AG04449 (cell line): ENCODE data around the gene FANCC.

Experiments
- CTCF ChIA-PET: fragments of 350-600 bp; formaldehyde crosslinking; extraction: SDS; loops from one replicate; lab custom pipeline; 2021; ENCODE audit warnings: antibody characterized with exemption; lab: Yijun Ruan, JAX
- POLR2A ChIA-PET: fragments of 400-600, 350-600 bp; formaldehyde crosslinking; extraction: SDS; loops from one replicate; lab custom pipeline; 2020; ENCODE audit warnings: antibody characterized with exemption, inconsistent platforms; lab: Yijun Ruan, JAX
- DNase-seq: peaks from one replicate; pipeline ENCODE4 v3.0.0-alpha.2; 2010; ENCODE audit warnings: low read depth, low spot score
- H3K4me3 ChIP-seq: 2 replicates; pipeline ENCODE4 v1.5.1; 2011; ENCODE audit warnings: low read depth, mild to moderate bottlenecking, control low read depth, low read length
- TF ChIP-seq, protein P1 (sequence below): IDR thresholded peaks from one replicate; pipeline ENCODE4 v1.5.1; 2011; ENCODE audit warnings: mild to moderate bottlenecking, moderate library complexity, low read length, control low read depth, inconsistent platforms; ENCODE audit not compliant: insufficient read depth; ENCODE audit errors: missing control alignments

Gene FANCC

DNA sequence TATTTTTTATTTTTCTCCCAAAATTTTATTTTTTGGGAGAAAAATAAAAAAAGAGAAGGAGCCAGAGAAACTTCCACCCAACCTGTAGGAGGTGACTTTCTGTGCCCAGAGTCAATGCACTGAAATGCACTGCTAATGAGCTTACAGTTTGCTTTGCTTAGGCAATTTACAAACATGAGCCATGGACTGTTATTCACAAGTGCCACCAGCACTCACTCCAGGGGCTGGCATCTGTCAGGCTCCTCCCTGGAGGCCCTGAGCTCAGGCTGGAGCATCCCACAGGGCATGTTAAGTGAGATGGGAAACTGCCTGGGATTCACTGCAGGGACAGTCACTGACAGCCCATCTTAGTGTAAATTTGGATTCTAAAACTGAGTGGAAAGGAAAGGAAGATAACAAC, 74.9 kb downstream of the FANCC start:
- no peak overlapping the region for H3K4me3 ChIP-seq
- DNase-seq = no peak
- CTCF ChIA-PET = interaction anchor here (1.7 to 1.8 kb wide), 2 partner anchors 22 to 62 kb away, joined by 4 to 6 read pairs; no protein-coding TSS in a partner anchor
- POLR2A ChIA-PET = no interaction called here
- TF ChIP-seq, protein P1, sequence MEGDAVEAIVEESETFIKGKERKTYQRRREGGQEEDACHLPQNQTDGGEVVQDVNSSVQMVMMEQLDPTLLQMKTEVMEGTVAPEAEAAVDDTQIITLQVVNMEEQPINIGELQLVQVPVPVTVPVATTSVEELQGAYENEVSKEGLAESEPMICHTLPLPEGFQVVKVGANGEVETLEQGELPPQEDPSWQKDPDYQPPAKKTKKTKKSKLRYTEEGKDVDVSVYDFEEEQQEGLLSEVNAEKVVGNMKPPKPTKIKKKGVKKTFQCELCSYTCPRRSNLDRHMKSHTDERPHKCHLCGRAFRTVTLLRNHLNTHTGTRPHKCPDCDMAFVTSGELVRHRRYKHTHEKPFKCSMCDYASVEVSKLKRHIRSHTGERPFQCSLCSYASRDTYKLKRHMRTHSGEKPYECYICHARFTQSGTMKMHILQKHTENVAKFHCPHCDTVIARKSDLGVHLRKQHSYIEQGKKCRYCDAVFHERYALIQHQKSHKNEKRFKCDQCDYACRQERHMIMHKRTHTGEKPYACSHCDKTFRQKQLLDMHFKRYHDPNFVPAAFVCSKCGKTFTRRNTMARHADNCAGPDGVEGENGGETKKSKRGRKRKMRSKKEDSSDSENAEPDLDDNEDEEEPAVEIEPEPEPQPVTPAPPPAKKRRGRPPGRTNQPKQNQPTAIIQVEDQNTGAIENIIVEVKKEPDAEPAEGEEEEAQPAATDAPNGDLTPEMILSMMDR = no peak

DNA sequence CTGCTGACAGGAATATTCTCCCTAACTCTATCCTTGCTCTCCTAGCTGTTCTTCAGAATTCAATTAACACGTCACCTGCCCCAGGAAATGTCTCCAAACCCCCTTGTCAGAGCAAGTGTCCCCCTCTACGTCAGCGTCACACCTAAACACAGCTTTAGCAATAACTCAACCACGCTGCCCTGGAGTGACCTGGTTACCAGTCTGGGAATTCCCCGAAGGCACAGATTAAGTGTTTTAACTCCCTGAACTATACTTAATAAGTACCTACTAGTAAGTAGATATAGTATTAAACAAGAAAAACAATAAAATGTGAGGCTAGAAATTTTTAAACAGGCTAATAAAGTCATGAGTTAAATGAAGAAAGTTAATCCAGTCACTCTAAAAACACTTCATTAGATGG, 78.4 kb downstream of the FANCC start:
- H3K4me3 ChIP-seq = no peak overlapping the region
- ChIA-PET CTCF (no interaction called here), POLR2A (no interaction called here)
- TF ChIP-seq, protein P1 = no peak
- DNase-seq = no peak

DNA sequence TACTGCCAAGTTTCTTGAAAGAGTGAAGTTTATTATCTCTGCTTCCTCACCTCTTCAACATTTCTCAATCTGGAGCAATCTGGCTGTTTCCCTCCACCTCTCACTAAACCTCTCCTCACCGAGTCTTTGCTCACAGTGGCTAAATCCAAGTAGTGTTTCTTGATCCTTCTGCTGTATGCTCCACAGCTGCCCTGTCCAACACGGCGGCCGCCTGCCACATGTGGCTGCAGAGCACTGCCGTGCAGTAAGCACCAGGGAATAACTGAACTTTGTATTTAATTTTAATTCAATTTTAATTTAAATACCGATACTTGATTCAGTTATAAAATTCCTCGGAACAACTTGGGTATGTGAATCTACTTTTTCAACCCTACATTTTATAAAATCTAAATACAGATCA, 80.2 kb downstream of the FANCC start:
- TF ChIP-seq, protein P1 = no peak
- no peak for DNase-seq
- no peak overlapping the region for H3K4me3 ChIP-seq
- CTCF ChIA-PET = no interaction called here
- POLR2A ChIA-PET = no interaction called here

DNA sequence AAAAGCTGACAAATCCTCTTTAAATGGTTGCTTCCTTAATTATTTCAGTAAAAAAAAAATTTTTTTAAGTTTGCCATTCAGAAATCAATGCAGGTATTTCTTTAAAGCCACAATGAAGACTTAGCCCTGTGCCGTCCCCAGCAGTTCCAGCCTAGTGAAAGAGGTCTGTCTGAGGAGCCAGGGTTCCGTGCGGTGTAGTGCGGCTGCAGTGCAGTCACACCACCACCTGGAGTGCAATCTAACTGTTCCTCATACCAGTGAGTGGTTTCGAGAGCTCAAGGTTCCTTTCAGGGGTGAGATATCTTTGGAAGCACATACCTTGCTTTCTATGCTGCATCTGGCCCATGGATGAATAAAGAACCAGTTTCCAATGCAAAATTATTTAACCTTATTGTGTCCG, 87.5 kb downstream of the FANCC start:
- TF ChIP-seq, protein P1 = no peak
- CTCF ChIA-PET = no interaction called here
- H3K4me3 ChIP-seq = no peak overlapping the region
- DNase-seq = no peak
- POLR2A ChIA-PET = no interaction called here

DNA sequence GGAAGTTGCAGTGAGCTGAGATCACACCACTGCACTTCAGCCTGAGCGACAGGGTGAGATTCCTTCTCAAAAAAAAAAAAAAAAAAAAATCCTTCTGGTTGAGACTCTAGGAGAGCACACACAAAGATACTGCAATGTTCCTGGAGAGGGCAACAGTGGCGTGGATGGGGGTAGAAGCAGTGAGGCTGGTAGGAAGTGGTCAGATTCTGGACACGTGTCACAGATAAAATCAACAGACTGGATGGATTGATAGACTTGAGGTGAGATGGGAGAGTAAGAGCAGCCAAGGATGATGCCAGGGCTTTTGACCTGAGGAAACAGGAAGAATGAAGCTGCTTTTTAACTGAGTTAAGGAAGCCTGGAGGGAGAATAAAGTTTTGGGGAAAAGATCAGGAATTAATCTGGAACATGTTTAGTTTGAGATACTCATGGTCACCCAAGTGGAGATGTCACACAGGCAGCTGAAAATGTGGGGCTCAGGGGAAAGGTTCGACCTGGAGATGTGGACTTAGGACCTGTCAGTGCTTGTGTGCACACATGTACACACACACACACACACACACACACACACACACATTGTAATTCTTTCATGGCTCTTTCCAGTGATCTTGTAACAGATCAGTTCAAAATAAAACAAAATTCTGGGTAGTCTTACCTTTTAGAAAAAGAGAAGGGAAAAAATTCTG, 88.1 kb downstream of the FANCC start:
- DNase-seq = no peak
- CTCF ChIA-PET = no interaction called here
- TF ChIP-seq, protein P1 = no peak
- H3K4me3 ChIP-seq = no peak overlapping the region
- POLR2A ChIA-PET = no interaction called here

DNA sequence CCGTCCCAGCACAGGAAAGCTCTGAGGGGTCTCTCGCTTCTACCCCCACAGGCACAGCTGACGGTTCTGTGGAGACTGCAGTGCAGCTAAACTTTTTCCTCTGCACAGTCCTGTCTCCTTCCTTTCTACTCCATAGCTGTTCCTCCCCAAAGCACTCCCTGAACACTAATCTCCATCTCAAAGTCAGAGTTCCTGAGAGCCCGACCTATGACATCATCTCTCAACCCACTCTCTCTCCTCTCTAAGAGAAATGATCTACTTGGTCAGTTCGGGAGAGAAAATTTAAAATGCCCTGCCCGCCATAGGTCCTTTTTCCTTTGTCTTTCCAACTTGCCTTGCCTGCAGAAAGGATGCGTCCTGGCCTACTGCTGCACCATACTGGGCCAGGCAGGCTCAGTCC, 90.6 kb downstream of the FANCC start:
- H3K4me3 ChIP-seq = no peak overlapping the region
- TF ChIP-seq, protein P1 = no peak
- no peak for DNase-seq
- CTCF ChIA-PET = no interaction called here
- POLR2A ChIA-PET = no interaction called here
